Measurements from ENCODE around the gene TPM1. TPM values are rescaled to one million over a fixed set of nuclear protein-coding genes. Genes with fewer than 3 reads are reported as not detected.

The TPM1 gene
- total and polyA plus RNA-seq, 4 donors, result 64.7 to 101 (median 71.5) TPM

- DNase-seq (ENCODE audit: low spot score), result no peak
- Histone ChIP-seq H3K4me3 (ENCODE audit: low read depth in 1 of 3, low read length in 3 of 3) (no peak overlapping the region), H3K36me3 (ENCODE audit: control insufficient read depth in 4 of 4, insufficient read depth in 3 of 4, low read depth in 1 of 4, low read length in 3 of 4) (no peaks in the 10 kb centered on the region), H3K9ac (ENCODE audit: low read depth in 1 of 2, low read length in 2 of 2) (no peak overlapping the region), H3K27ac (ENCODE audit: low read depth in 1 of 2, low read length in 2 of 2) (no peak overlapping the region), H3K4me1 (ENCODE audit: control insufficient read depth in 4 of 4, insufficient read depth in 4 of 4, low read length in 3 of 4) (peaks cover 6 to 27% (median 20%) of the 10 kb centered on the region in 4 donors), H3K9me3 (ENCODE audit: control insufficient read depth in 4 of 4, low read length in 3 of 4) (no peaks in the 10 kb centered on the region), H3K27me3 (ENCODE audit: control insufficient read depth in 4 of 4, insufficient read depth in 4 of 4, low read length in 3 of 4) (no peaks in the 10 kb centered on the region)
- WGBS, result 93% methylated on average over 2 of the region's 2 CpGs
- TF ChIP-seq CTCF (IDR thresholded peaks at IDR 0.05; ENCODE audit: low read depth, low read length, missing input control) (no peak), GABPA (IDR thresholded peaks at IDR 0.05 in 1 of 2, conservative IDR thresholded peaks at IDR 0.05 in 1 of 2) (no peak), REST (IDR thresholded peaks at IDR 0.05) (no peak), FOXA1 (IDR thresholded peaks at IDR 0.05) (no peak), FOXA2 (IDR thresholded peaks at IDR 0.05) (no peak), HNF4A (conservative IDR thresholded peaks at IDR 0.05) (no peak), RXRA (IDR thresholded peaks at IDR 0.05) (no peak), HNF4G (IDR thresholded peaks at IDR 0.05) (no peak), MAX (IDR thresholded peaks at IDR 0.05) (no peak), TAF1 (conservative IDR thresholded peaks at IDR 0.05) (no peak), EGR1 (IDR thresholded peaks at IDR 0.05; ENCODE audit: low read depth in 2 of 2) (no peak), SP1 (IDR thresholded peaks at IDR 0.05) (no peak), RAD21 (IDR thresholded peaks at IDR 0.05) (no peak), JUND (IDR thresholded peaks at IDR 0.05) (no peak), NR2F2 (IDR thresholded peaks at IDR 0.05) (no peak), ATF3 (IDR thresholded peaks at IDR 0.05) (no peak), YY1 (IDR thresholded peaks at IDR 0.05) (no peak)
- TF ChIP-seq, protein P1, sequence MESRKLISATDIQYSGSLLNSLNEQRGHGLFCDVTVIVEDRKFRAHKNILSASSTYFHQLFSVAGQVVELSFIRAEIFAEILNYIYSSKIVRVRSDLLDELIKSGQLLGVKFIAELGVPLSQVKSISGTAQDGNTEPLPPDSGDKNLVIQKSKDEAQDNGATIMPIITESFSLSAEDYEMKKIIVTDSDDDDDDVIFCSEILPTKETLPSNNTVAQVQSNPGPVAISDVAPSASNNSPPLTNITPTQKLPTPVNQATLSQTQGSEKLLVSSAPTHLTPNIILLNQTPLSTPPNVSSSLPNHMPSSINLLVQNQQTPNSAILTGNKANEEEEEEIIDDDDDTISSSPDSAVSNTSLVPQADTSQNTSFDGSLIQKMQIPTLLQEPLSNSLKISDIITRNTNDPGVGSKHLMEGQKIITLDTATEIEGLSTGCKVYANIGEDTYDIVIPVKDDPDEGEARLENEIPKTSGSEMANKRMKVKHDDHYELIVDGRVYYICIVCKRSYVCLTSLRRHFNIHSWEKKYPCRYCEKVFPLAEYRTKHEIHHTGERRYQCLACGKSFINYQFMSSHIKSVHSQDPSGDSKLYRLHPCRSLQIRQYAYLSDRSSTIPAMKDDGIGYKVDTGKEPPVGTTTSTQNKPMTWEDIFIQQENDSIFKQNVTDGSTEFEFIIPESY (IDR thresholded peaks at IDR 0.05), result no peak
Observed at GRCh38 chr15:63109920-63110319, 67.4 kb downstream of the TPM1 start.

Measured in liver (tissue), 9 donors.